SH-SY5Y (cell line): ENCODE results near the gene EFCAB8.

Experiments used
- GATA2 ChIP-seq: IDR thresholded peaks from 2 replicates; pipeline ENCODE4 v1.6.1; 2011; ENCODE audit warnings: mild to moderate bottlenecking, low read depth, low read length
- GATA3 ChIP-seq: IDR thresholded peaks from 2 replicates; pipeline ENCODE4 v1.6.1; 2011; ENCODE audit warnings: low read depth, mild to moderate bottlenecking, low read length, moderate library complexity

DNA sequence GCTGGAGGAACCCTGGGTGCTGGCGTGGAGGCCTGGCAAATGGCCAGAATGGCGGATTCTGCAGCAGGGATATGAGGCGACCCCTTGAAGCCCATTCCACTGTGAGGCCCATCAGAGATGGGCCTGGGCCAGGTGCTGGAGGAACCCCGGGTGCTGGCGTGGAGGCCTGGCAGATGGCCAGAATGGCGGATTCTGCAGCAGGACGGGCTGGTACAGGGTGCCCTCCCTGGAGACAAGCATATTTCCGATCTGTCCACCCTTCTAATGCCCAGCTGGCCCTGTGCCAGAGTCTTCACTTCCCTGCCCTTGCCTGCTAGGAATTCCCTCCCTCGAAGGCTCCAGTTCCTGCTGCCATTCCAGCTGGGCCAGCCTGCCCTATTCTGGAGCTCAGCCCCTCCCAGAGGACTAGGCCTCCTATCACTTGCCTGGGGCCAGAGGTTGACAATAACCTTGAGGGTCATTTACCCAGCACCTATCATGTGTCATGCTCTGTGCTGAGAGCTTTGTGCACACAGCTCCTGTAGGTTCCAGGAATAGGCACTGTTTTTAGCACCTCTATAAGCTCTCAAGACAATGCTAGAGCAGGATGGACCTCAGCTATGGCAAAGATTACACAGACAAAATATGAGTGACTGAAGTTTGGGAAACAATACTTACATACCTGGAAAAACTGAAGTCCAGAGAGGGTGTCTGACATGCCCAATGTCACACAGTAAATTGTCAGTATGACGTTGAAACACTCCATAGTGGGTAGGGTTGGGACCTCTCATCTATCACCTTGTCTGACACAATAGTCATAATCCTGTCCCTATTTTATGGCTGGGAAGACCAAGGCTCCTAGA lies 124.1 kb downstream of the EFCAB8 start:
- TF ChIP-seq GATA2: no peak
- no peak for TF ChIP-seq GATA3
